ENCODE data around the gene SHB.

GRCh38 chr9:37966412-37967013 is 102.5 kb downstream of the SHB start:
- no peak for TF ChIP-seq CTCF (conservative IDR thresholded peaks at IDR 0.05; ENCODE audit: low read depth, low read length)
- TF ChIP-seq EZH2 (IDR thresholded peaks at IDR 0.05; ENCODE audit: borderline replicate concordance, low read depth, low read length, poor library complexity, severe bottlenecking): no peak

All from A673 (cell line).